GM12878 (cell line): ENCODE measurements around the gene VDR. TPM values are rescaled to one million over a fixed set of nuclear protein-coding genes. Genes with fewer than 3 reads are reported as not detected.

Experiments
- ATAC-seq: fragments of 200-7000 bp; cut with Tn5 transposase; 3 replicates; pipeline ENCODE4 v1.9.1; 2020; ENCODE audit warnings: mild to moderate bottlenecking, moderate library complexity
- BruUV-seq: library from RNA; stranded (reverse); fragments of 400-500 nt; replicated peaks from 2 replicates; lab custom pipeline; 2021; lab: Mats Ljungman, UMichigan
- CTCF ChIA-PET: fragments of 300-600 bp; sonication (Branson Sonifier 250); formaldehyde crosslinking; extraction: SDS; loops from one replicate; lab custom pipeline; 2021; ENCODE audit warnings: inconsistent platforms; lab: Yijun Ruan, JAX
- POLR2A ChIA-PET: fragments of 350-600 bp; formaldehyde crosslinking; extraction: SDS; loops from one replicate; lab custom pipeline; 2021; ENCODE audit warnings: inconsistent platforms; lab: Charles Lee
- RAD21 ChIA-PET: fragments of 300-600 bp; sonication (Branson Sonifier 250); formaldehyde crosslinking; loops from one replicate; lab custom pipeline; 2023; ENCODE audit warnings: antibody characterized with exemption; ENCODE audit not compliant: unreplicated experiment; lab: Charles Lee
- SMC1A ChIA-PET: fragments of 300-600 bp; sonication (Branson Sonifier 250); formaldehyde crosslinking; loops from one replicate; lab custom pipeline; 2023; ENCODE audit not compliant: unreplicated experiment, uncharacterized antibody; lab: Charles Lee
- DNase-seq: peaks from one replicate; pipeline ENCODE4 v3.0.0-alpha.2; 2011; ENCODE audit warnings: low read depth, low spot score
- FAIRE-seq: peaks from 3 replicates; lab custom pipeline; 2011; peaks lifted over from hg19 to GRCh38; lab: Jason Lieb, UNC
- H2AFZ ChIP-seq: 2 replicates; pipeline ENCODE4 v1.6.0; 2011; ENCODE audit warnings: low read depth, low read length, control low read depth; ENCODE audit not compliant: control insufficient read depth
- H3K27ac ChIP-seq: 2 replicates; pipeline ENCODE4 v1.5.1; 2011; ENCODE audit warnings: control low read depth; ENCODE audit not compliant: control insufficient read depth, insufficient read depth
- H3K27me3 ChIP-seq, 2 experiments: replicated peaks in 1 of 2; 2 replicates each; pipeline versions ENCODE4 v1.6.0 to v1.6.1; 2011; ENCODE audit warnings: low read length in 1 of 2; ENCODE audit not compliant: control insufficient read depth in 2 of 2, insufficient read depth in 2 of 2
- H3K36me3 ChIP-seq, 2 experiments: 2 replicates each; pipeline ENCODE4 v1.5.1; 2011; ENCODE audit warnings: low read length in 1 of 2; ENCODE audit not compliant: control insufficient read depth in 2 of 2, insufficient read depth in 2 of 2
- H3K4me1 ChIP-seq: 2 replicates; pipeline ENCODE4 v1.6.1; 2011; ENCODE audit warnings: mild to moderate bottlenecking, low read length, moderate library complexity, mixed read lengths; ENCODE audit not compliant: control insufficient read depth, insufficient read depth
- H3K4me2 ChIP-seq: 2 replicates; pipeline ENCODE4 v1.6.0; 2011; ENCODE audit warnings: control low read depth; ENCODE audit not compliant: control insufficient read depth, insufficient read depth
- H3K4me3 ChIP-seq: fragments of 200-600 bp; sonication (generic); 2 replicates; pipeline ENCODE4 v1.5.1; 2016
- H3K79me2 ChIP-seq: 2 replicates; pipeline ENCODE4 v1.6.0; 2011; ENCODE audit warnings: low read length; ENCODE audit not compliant: control insufficient read depth, insufficient read depth
- H3K9ac ChIP-seq: 2 replicates; pipeline ENCODE4 v1.8.0; 2011; ENCODE audit warnings: low read length, control low read depth, mixed read lengths; ENCODE audit not compliant: control insufficient read depth, insufficient read depth
- H3K9me3 ChIP-seq: replicated peaks from 3 replicates; pipeline ENCODE4 v1.5.1; 2011; ENCODE audit warnings: mild to moderate bottlenecking, low read length; ENCODE audit not compliant: control insufficient read depth, insufficient read depth
- H4K20me1 ChIP-seq: 2 replicates; pipeline ENCODE4 v1.6.0; 2011; ENCODE audit not compliant: control insufficient read depth, insufficient read depth
- ATF7 ChIP-seq: fragments of 450-650 bp; IDR thresholded peaks from 2 replicates; pipeline ENCODE4 v1.6.1; 2016; ENCODE audit warnings: low read depth, mild to moderate bottlenecking
- CREB1 ChIP-seq: IDR thresholded peaks from 2 replicates; pipeline ENCODE4 v1.6.1; 2012; ENCODE audit warnings: low read depth, mild to moderate bottlenecking, inconsistent platforms
- CREM ChIP-seq: IDR thresholded peaks from 2 replicates; pipeline ENCODE4 v1.6.1; 2014; ENCODE audit warnings: antibody characterized with exemption, low read depth
- EZH2 ChIP-seq: IDR thresholded peaks from 2 replicates; pipeline ENCODE4 v1.6.1; 2012; ENCODE audit warnings: low read depth, mild to moderate bottlenecking, control low read depth, inconsistent platforms, low read length, borderline replicate concordance; ENCODE audit not compliant: control insufficient read depth
- GABPA ChIP-seq: IDR thresholded peaks from 2 replicates; pipeline ENCODE4 v1.6.1; 2014; ENCODE audit warnings: antibody characterized with exemption, low read depth, mild to moderate bottlenecking, inconsistent platforms
- HSF1 ChIP-seq: fragments of 150-350 bp; IDR thresholded peaks from 2 replicates; pipeline ENCODE4 v1.6.1; 2014; ENCODE audit warnings: mild to moderate bottlenecking, low read depth, low read length
- PBX3 ChIP-seq: IDR thresholded peaks from 2 replicates; pipeline ENCODE4 v1.6.1; 2011; ENCODE audit warnings: mild to moderate bottlenecking, low read depth, low read length, moderate library complexity; ENCODE audit not compliant: insufficient replicate concordance
- POLR2A ChIP-seq: IDR thresholded peaks from 2 replicates; pipeline ENCODE4 v1.6.1; 2011; ENCODE audit warnings: low read depth, mild to moderate bottlenecking, low read length
- PRDM15 ChIP-seq: fragments of 450-650 bp; formaldehyde crosslinking; IDR thresholded peaks from 2 replicates; pipeline ENCODE4 v1.4.0; 2020; ENCODE audit warnings: mild to moderate bottlenecking, moderate library complexity
- RUNX3 ChIP-seq: IDR thresholded peaks from 2 replicates; pipeline ENCODE4 v1.6.1; 2012; ENCODE audit warnings: low read length, inconsistent platforms
- SPI1 ChIP-seq: IDR thresholded peaks from 2 replicates; pipeline ENCODE4 v1.6.1; 2011; ENCODE audit warnings: low read depth, mild to moderate bottlenecking, low read length, moderate library complexity, borderline replicate concordance; ENCODE audit not compliant: insufficient read depth
- STAT1 ChIP-seq: fragments of 450-650 bp; conservative IDR thresholded peaks from 2 replicates; pipeline ENCODE4 v1.6.1; 2014; ENCODE audit warnings: antibody characterized with exemption, mild to moderate bottlenecking
- WGBS: methylation state at CpG from one replicate; pipeline ENCODE4 v1.1.6; 2016; ENCODE audit warnings: low lambda C conversion rate; ENCODE audit not compliant: insufficient replicate concordance, insufficient coverage; ENCODE audit errors: missing lambda C conversion rate; 5-methylcytosine and 5-hydroxymethylcytosine counted together
- in situ Hi-C: fragments of 300-500 bp; cut with MboI; formaldehyde crosslinking; loops from 9 replicates; pipeline ENCODE4 v1.14.3; 2018; ENCODE audit warnings: mixed read lengths
- intact Hi-C: fragments of 100-400 bp; cut with micrococcal nuclease; formaldehyde crosslinking; loops from one replicate; pipeline ENCODE4 v1.14.2; 2022; ENCODE audit not compliant: unreplicated experiment
- polyA plus RNA-seq, 11 experiments: library from polyadenylated mRNA; depleted of rRNA in 4 of 11; unstranded in 6 of 11; stranded (reverse) in 5 of 11; fragments of >200 nt; fragmentation: Nextera tagmentation in 4 of 11; fragmentation: Illumina TruSeq in 1 of 11; extraction: Ambion mirVana in 4 of 11; extraction: Trizol in 1 of 11; gene quantifications; 1 replicate in 1 of 11; 2 replicates in 10 of 11; pipeline versions ENCODE4 v1.2.1 to v1.2.3, GENCODE V29; 2011 to 2016; ENCODE audit warnings: inconsistent platforms in 2 of 11, missing spikeins in 2 of 11, low read depth in 1 of 11
- total RNA-seq, 4 experiments: library from RNA; depleted of rRNA in 3 of 4; stranded (reverse); fragments of >200 nt in 3 of 4; fragmentation: Illumina TruSeq in 1 of 4; extraction: Trizol in 1 of 4; gene quantifications; 2 replicates each; pipeline versions ENCODE4 v1.2.1 to v1.2.3, GENCODE V29; 2013 to 2021
- TF ChIP-seq, protein P1 (sequence below): fragments of 450-650 bp; IDR thresholded peaks from 2 replicates; pipeline ENCODE4 v1.6.1; 2016; ENCODE audit warnings: mild to moderate bottlenecking, moderate library complexity, borderline replicate concordance

Gene VDR
- total and polyA plus RNA-seq, 10 of the 15 experiments (the other 5 are each of a cell fraction or from before 2014, with no cell fraction given), result 0.27 to 7.9 (median 3.0) TPM

GRCh38 chr12:47889040-47889439 lies 15.8 kb downstream of the VDR start:
- H3K9me3 ChIP-seq, result no peaks in the 10 kb centered on the region
- ChIA-PET SMC1A (interaction anchor here (0.9 to 11.6 kb wide), 4 partner anchors 8 to 49 kb away, joined by 3 to 118 read pairs (median 10); no protein-coding TSS in a partner anchor), RAD21 (interaction anchor here (0.9 to 2.6 kb wide), 4 partner anchors 10 to 61 kb away, joined by 3 to 8 read pairs (median 4); no protein-coding TSS in a partner anchor), POLR2A (interaction anchor here (0.6 to 1.3 kb wide), 2 partner anchors 9 to 1863 kb away, joined by 3 read pairs; no protein-coding TSS in a partner anchor), CTCF (interaction anchor here (0.7 to 13.0 kb wide), 6 partner anchors 10 to 276 kb away, joined by 3 to 94 read pairs (median 3); no protein-coding TSS in a partner anchor)
- no peaks in the 10 kb centered on the region for H3K27me3 ChIP-seq
- TF ChIP-seq HSF1 (no peak), PRDM15 (no peak), RUNX3 (0 out of 2 replicates have a peak, but pooled peaks have one; percentile 4), CREB1 (peak; percentile 88), PBX3 (no peak), GABPA (peak; percentile 75), STAT1 (no peak), CREM (peak; percentile 67), ATF7 (0 out of 2 replicates have a peak, but pooled peaks have one; percentile 18), SPI1 (peak; percentile 79), POLR2A (peak; percentile 59), EZH2 (no peak)
- TF ChIP-seq, protein P1, sequence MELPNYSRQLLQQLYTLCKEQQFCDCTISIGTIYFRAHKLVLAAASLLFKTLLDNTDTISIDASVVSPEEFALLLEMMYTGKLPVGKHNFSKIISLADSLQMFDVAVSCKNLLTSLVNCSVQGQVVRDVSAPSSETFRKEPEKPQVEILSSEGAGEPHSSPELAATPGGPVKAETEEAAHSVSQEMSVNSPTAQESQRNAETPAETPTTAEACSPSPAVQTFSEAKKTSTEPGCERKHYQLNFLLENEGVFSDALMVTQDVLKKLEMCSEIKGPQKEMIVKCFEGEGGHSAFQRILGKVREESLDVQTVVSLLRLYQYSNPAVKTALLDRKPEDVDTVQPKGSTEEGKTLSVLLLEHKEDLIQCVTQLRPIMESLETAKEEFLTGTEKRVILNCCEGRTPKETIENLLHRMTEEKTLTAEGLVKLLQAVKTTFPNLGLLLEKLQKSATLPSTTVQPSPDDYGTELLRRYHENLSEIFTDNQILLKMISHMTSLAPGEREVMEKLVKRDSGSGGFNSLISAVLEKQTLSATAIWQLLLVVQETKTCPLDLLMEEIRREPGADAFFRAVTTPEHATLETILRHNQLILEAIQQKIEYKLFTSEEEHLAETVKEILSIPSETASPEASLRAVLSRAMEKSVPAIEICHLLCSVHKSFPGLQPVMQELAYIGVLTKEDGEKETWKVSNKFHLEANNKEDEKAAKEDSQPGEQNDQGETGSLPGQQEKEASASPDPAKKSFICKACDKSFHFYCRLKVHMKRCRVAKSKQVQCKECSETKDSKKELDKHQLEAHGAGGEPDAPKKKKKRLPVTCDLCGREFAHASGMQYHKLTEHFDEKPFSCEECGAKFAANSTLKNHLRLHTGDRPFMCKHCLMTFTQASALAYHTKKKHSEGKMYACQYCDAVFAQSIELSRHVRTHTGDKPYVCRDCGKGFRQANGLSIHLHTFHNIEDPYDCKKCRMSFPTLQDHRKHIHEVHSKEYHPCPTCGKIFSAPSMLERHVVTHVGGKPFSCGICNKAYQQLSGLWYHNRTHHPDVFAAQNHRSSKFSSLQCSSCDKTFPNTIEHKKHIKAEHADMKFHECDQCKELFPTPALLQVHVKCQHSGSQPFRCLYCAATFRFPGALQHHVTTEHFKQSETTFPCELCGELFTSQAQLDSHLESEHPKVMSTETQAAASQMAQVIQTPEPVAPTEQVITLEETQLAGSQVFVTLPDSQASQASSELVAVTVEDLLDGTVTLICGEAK, result peak; percentile 38; the same call in 1 of the 2 replicates
- no peak for DNase-seq
- peak overlapping the region; percentile 72 for H2AFZ ChIP-seq
- intact Hi-C loops (no loop called here), in situ Hi-C loops (no loop called here)
- H3K4me1 ChIP-seq, result peaks cover 38% of the 10 kb centered on the region
- no peak overlapping the region for H3K4me2 ChIP-seq
- H3K36me3 ChIP-seq, result no peaks in the 10 kb centered on the region
- peak; percentile 57 for ATAC-seq
- BruUV-seq, result no TSS peak
- no peak overlapping the region for H3K4me3 ChIP-seq
- H4K20me1 ChIP-seq, result no peaks in the 10 kb centered on the region
- 51% methylated on average over 4 of the region's 4 CpGs for WGBS
- no peak overlapping the region; the same call in 1 of the 2 replicates for H3K27ac ChIP-seq
- no peaks in the 10 kb centered on the region for H3K79me2 ChIP-seq
- no peak overlapping the region for H3K9ac ChIP-seq
- peak; percentile 27 for FAIRE-seq
